Skeletal muscle tissue (tissue), 4 donors: ENCODE data around the gene DCLK1. TPM values are rescaled to one million over a fixed set of nuclear protein-coding genes. Genes with fewer than 3 reads are reported as not detected.

ENCODE experiments used
- H3K27ac ChIP-seq: one replicate; pipeline ENCODE4 v1.7.0; 2013; ENCODE audit warnings: mild to moderate bottlenecking, low read depth, low read length, inconsistent platforms
- H3K27me3 ChIP-seq, 3 donors: one replicate each; pipeline ENCODE4 v1.7.0; 2013; ENCODE audit warnings: low read length in 3 of 3; ENCODE audit not compliant: control insufficient read depth in 3 of 3, insufficient read depth in 3 of 3
- H3K36me3 ChIP-seq, 3 donors: one replicate each; pipeline ENCODE4 v1.7.0; 2013; ENCODE audit warnings: low read length in 3 of 3; ENCODE audit not compliant: control insufficient read depth in 3 of 3, insufficient read depth in 3 of 3
- H3K4me1 ChIP-seq, 3 donors: one replicate each; pipeline ENCODE4 v1.7.0; 2013; ENCODE audit warnings: low read length in 3 of 3, mild to moderate bottlenecking in 3 of 3; ENCODE audit not compliant: control insufficient read depth in 3 of 3, insufficient read depth in 3 of 3
- H3K4me3 ChIP-seq, 3 donors: one replicate each; pipeline ENCODE4 v1.7.0; 2013; ENCODE audit warnings: low read length in 3 of 3
- H3K9ac ChIP-seq, 3 donors: one replicate each; pipeline ENCODE4 v1.7.0; 2013; ENCODE audit warnings: low read length in 3 of 3, mild to moderate bottlenecking in 3 of 3, moderate library complexity in 2 of 3, low read depth in 1 of 3
- H3K9me3 ChIP-seq, 3 donors: one replicate each; pipeline ENCODE4 v1.7.0; 2013; ENCODE audit warnings: low read length in 3 of 3; ENCODE audit not compliant: control insufficient read depth in 3 of 3
- total RNA-seq: library from RNA; depleted of rRNA; stranded (reverse); fragments of >200 nt; gene quantifications from one replicate; pipeline ENCODE4 v1.2.3, GENCODE V29; 2014
- donor health status: Osteomylitis.

Gene DCLK1
- total RNA-seq, 1 donor from 2014 or later: 92.9 TPM

- Histone ChIP-seq H3K36me3 (peaks cover 0 to 3% (median 0%) of the 10 kb centered on the region in 3 donors), H3K9me3 (no peaks in the 10 kb centered on the region), H3K27ac (no peak overlapping the region), H3K27me3 (no peaks in the 10 kb centered on the region), H3K4me3 (no peak overlapping the region), H3K9ac (no peak overlapping the region), H3K4me1 (no peaks in the 10 kb centered on the region)
Observed at GRCh38 chr13:35866801-35867200, 264.4 kb downstream of the DCLK1 start.

GRCh38 chr13:35865341-35866240 is 265.6 kb downstream of the DCLK1 start:
- no peaks in the 10 kb centered on the region for H3K9me3 ChIP-seq
- no peaks in the 10 kb centered on the region for H3K4me1 ChIP-seq
- no peak overlapping the region for H3K4me3 ChIP-seq
- no peaks in the 10 kb centered on the region for H3K27me3 ChIP-seq
- peaks cover 0 to 2% (median 0%) of the 10 kb centered on the region in 3 donors for H3K36me3 ChIP-seq
- no peak overlapping the region for H3K9ac ChIP-seq
- no peak overlapping the region for H3K27ac ChIP-seq

GRCh38 chr13:35860661-35861060 is 270.5 kb downstream of the DCLK1 start:
- H3K36me3 ChIP-seq: no peaks in the 10 kb centered on the region
- H3K9ac ChIP-seq: no peak overlapping the region
- H3K4me3 ChIP-seq: no peak overlapping the region
- H3K27ac ChIP-seq: no peak overlapping the region
- H3K4me1 ChIP-seq: peaks cover 3 to 4% (median 4%) of the 10 kb centered on the region in 3 donors
- no peaks in the 10 kb centered on the region for H3K27me3 ChIP-seq
- no peaks in the 10 kb centered on the region for H3K9me3 ChIP-seq

- peaks cover 3 to 4% (median 4%) of the 10 kb centered on the region in 3 donors for H3K4me1 ChIP-seq
- no peaks in the 10 kb centered on the region for H3K27me3 ChIP-seq
- H3K9ac ChIP-seq: no peak overlapping the region
- H3K27ac ChIP-seq: no peak overlapping the region
- no peak overlapping the region for H3K4me3 ChIP-seq
- H3K9me3 ChIP-seq: no peaks in the 10 kb centered on the region
- H3K36me3 ChIP-seq: no peaks in the 10 kb centered on the region
Observed at GRCh38 chr13:35859981-35860380, 271.2 kb downstream of the DCLK1 start.

GRCh38 chr13:35858665-35859064 is 272.5 kb downstream of the DCLK1 start:
- no peaks in the 10 kb centered on the region for H3K9me3 ChIP-seq
- peaks cover 3 to 4% (median 4%) of the 10 kb centered on the region in 3 donors for H3K4me1 ChIP-seq
- no peaks in the 10 kb centered on the region for H3K36me3 ChIP-seq
- no peaks in the 10 kb centered on the region for H3K27me3 ChIP-seq
- H3K27ac ChIP-seq: no peak overlapping the region
- H3K9ac ChIP-seq: no peak overlapping the region
- no peak overlapping the region for H3K4me3 ChIP-seq

- Histone ChIP-seq H3K9ac (no peak overlapping the region), H3K27me3 (no peaks in the 10 kb centered on the region), H3K36me3 (no peaks in the 10 kb centered on the region), H3K9me3 (no peaks in the 10 kb centered on the region), H3K4me3 (no peak overlapping the region), H3K27ac (no peak overlapping the region), H3K4me1 (peaks cover 3 to 4% (median 4%) of the 10 kb centered on the region in 3 donors)
Observed at GRCh38 chr13:35857769-35858168, 273.4 kb downstream of the DCLK1 start.

- Histone ChIP-seq H3K27me3 (no peaks in the 10 kb centered on the region), H3K9ac (no peak overlapping the region), H3K4me3 (no peak overlapping the region), H3K36me3 (no peaks in the 10 kb centered on the region), H3K4me1 (peaks cover 3 to 4% (median 4%) of the 10 kb centered on the region in 3 donors), H3K27ac (no peak overlapping the region), H3K9me3 (no peaks in the 10 kb centered on the region)
Observed at GRCh38 chr13:35856721-35857364, 274.3 kb downstream of the DCLK1 start.

- Histone ChIP-seq H3K4me1 (peaks cover 3 to 4% (median 4%) of the 10 kb centered on the region in 3 donors), H3K4me3 (no peak overlapping the region), H3K36me3 (no peaks in the 10 kb centered on the region), H3K27me3 (no peaks in the 10 kb centered on the region), H3K9ac (no peak overlapping the region), H3K27ac (no peak overlapping the region), H3K9me3 (no peaks in the 10 kb centered on the region)
Observed at GRCh38 chr13:35856084-35856483, 275.1 kb downstream of the DCLK1 start.

- Histone ChIP-seq H3K9me3 (no peaks in the 10 kb centered on the region), H3K9ac (no peak overlapping the region), H3K27me3 (no peaks in the 10 kb centered on the region), H3K4me1 (peaks cover 3 to 4% (median 4%) of the 10 kb centered on the region in 3 donors), H3K27ac (no peak overlapping the region), H3K4me3 (no peak overlapping the region), H3K36me3 (no peaks in the 10 kb centered on the region)
Observed at GRCh38 chr13:35855531-35856019, 275.6 kb downstream of the DCLK1 start.

GRCh38 chr13:35854286-35854685 is 276.9 kb downstream of the DCLK1 start:
- Histone ChIP-seq H3K9me3 (no peaks in the 10 kb centered on the region), H3K9ac (no peak overlapping the region), H3K4me3 (no peak overlapping the region), H3K27ac (no peak overlapping the region), H3K36me3 (no peaks in the 10 kb centered on the region), H3K4me1 (peaks cover 3 to 4% (median 4%) of the 10 kb centered on the region in 3 donors), H3K27me3 (no peaks in the 10 kb centered on the region)
